Posterior vena cava (tissue), 2 donors: ENCODE data around the gene PCLO. TPM values are rescaled to one million over a fixed set of nuclear protein-coding genes. Genes with fewer than 3 reads are reported as not detected.
A peak's percentile ranks its signal among the peaks of the same experiment; 100 is the strongest.

Experiments used
- DNase-seq: peaks from one replicate; pipeline ENCODE4 v3.0.0-alpha.2; 2020; ENCODE audit warnings: low spot score
- intact Hi-C, 2 donors: fragments of 100-400 bp; cut with DNase I; formaldehyde crosslinking; loops; one replicate each; pipeline versions ENCODE4 v1.14.1 to v1.14.2; 2022 to 2023
- long read RNA-seq, 2 donors: library from polyadenylated mRNA; unstranded; transcript quantifications; one replicate each; pipeline ENCODE4 v2.0.0, GENCODE V29; 2020 to 2021
- total RNA-seq, 2 donors: library from RNA; stranded (reverse); fragmentation: NEBNext Ultra II Directional; extraction: Animal tissue kit (Norgen Biotek cat#: 25700); gene quantifications; one replicate each; pipeline ENCODE4 v1.2.1, GENCODE V29; 2021
- donor health status: DM: yes; HTN: yes; CAD: no.
- donor health status: DM: yes; HTN: yes; CAD: no.

PCLO gene
- total RNA-seq: 1 to 10 TPM in 1 of 2 donors, under 1 TPM in 1; 0.62 to 1.2 TPM
- long read RNA-seq, donor 1: 0 reads
- long read RNA-seq, donor 2, partial matches to known transcripts: 0 of 1 reads
- long read RNA-seq, donor 2, other reads (novel, unspliced or antisense): 1 of 1 reads

- peak; percentile 80 for DNase-seq
- intact Hi-C loops: no loop called here
Measured at GRCh38 chr7:83162402-83163256, at the start of gene PCLO. PCLO (minus strand) TSS chr7:83162884; CDS start chr7:83162592, 292 bp downstream.

GRCh38 chr7:83211685-83212084 lies 49.0 kb upstream of the PCLO start:
- intact Hi-C loops: no loop called here
- no peak for DNase-seq

- intact Hi-C loops: no loop called here
- DNase-seq: no peak
Measured at GRCh38 chr7:83210479-83210878, 47.8 kb upstream of the PCLO start.

GRCh38 chr7:83204715-83205114 lies 42.0 kb upstream of the PCLO start:
- intact Hi-C loops: no loop called here
- DNase-seq: no peak

- intact Hi-C loops: no loop called here
- no peak for DNase-seq
Measured at GRCh38 chr7:83201355-83201754, 38.7 kb upstream of the PCLO start.

- intact Hi-C loops: no loop called here
- no peak for DNase-seq
Measured at GRCh38 chr7:83190659-83191389, 28.1 kb upstream of the PCLO start.

GRCh38 chr7:83178796-83179195 lies 16.1 kb upstream of the PCLO start:
- intact Hi-C loops: no loop called here
- DNase-seq: no peak

- intact Hi-C loops: no loop called here
- DNase-seq: no peak
Measured at GRCh38 chr7:83178066-83178465, 15.4 kb upstream of the PCLO start.

GRCh38 chr7:83173664-83174063 lies 11.0 kb upstream of the PCLO start:
- no peak for DNase-seq
- intact Hi-C loops: no loop called here

GRCh38 chr7:83166781-83167180 lies 4.1 kb upstream of the PCLO start:
- intact Hi-C loops: no loop called here
- DNase-seq: no peak

- intact Hi-C loops: no loop called here
- no peak for DNase-seq
Measured at GRCh38 chr7:83161899-83162401, 734 bp downstream of the PCLO start.

- no peak for DNase-seq
- intact Hi-C loops: no loop called here
Measured at GRCh38 chr7:83161186-83161585, 1.5 kb downstream of the PCLO start.

GRCh38 chr7:83159731-83160130 lies 3.0 kb downstream of the PCLO start:
- no peak for DNase-seq

GRCh38 chr7:83156006-83156405 lies 6.7 kb downstream of the PCLO start:
- DNase-seq: no peak
- intact Hi-C loops: no loop called here

More at GRCh38 chr7:83159731-83160130, 3.0 kb downstream of the PCLO start:
- intact Hi-C loops: no loop called here

- no peak for DNase-seq
- intact Hi-C loops: no loop called here
Measured at GRCh38 chr7:83155407-83155806, 7.3 kb downstream of the PCLO start.

GRCh38 chr7:83153419-83153818 lies 9.3 kb downstream of the PCLO start:
- intact Hi-C loops: no loop called here
- DNase-seq: no peak

GRCh38 chr7:83150310-83150709 lies 12.4 kb downstream of the PCLO start:
- DNase-seq: no peak
- intact Hi-C loops: no loop called here

GRCh38 chr7:83149466-83149865 lies 13.2 kb downstream of the PCLO start:
- intact Hi-C loops: no loop called here

GRCh38 chr7:83148776-83149175 lies 13.9 kb downstream of the PCLO start:
- DNase-seq: no peak
- intact Hi-C loops: no loop called here

More at GRCh38 chr7:83149466-83149865, 13.2 kb downstream of the PCLO start:
- DNase-seq: no peak

- no peak for DNase-seq
- intact Hi-C loops: no loop called here
Measured at GRCh38 chr7:83143107-83143506, 19.6 kb downstream of the PCLO start.
